ENCODE data around the gene BUD23. TPM values are rescaled to one million over a fixed set of nuclear protein-coding genes. Genes with fewer than 3 reads are reported as not detected.
A peak's percentile ranks its signal among the peaks of the same experiment; 100 is the strongest.
"Not testable (repeated sequence)": the region's sequence is repeated elsewhere in the genome, so short reads cannot be mapped to it uniquely, and the experiment has no call there.

Gene BUD23
- total RNA-seq, 1 experiment from 2014 or later, result 124 TPM

DNA sequence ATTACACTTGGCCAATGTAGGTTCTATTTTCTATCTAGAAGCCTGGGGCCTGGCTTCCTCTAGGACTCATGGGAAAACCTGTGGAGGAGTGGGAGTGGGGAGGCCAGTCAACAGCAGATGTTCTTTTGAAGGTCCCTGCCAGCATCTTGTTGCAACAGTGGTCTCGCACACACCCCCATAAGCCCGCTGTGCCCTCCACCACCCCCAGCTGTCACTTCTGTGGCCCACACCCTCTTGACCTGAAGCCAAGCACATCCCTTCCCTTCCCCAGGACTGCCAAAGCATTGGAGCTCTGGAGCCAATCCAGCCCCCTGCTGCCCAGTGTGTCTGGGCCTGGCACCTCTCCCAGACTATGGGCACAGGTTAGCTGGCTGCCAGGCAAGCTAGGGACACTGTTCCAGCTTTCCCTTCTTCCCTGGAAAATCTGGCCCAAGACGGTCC lies 38.0 kb downstream of the BUD23 start:
- in situ Hi-C loops (cut with HindIII; ENCODE audit: low pct_unique_long_range_greater_than_20kb, low sequenced_read_pairs), result no loop called here
- ChIA-PET CTCF (interaction anchor here (0.7 kb wide), 1 partner anchor 105 kb away, joined by 4 read pairs; no protein-coding TSS in a partner anchor), POLR2A (no interaction called here)
- intact Hi-C loops (cut with micrococcal nuclease; ENCODE audit: unreplicated experiment), result no loop called here
- TF ChIP-seq SIN3A (IDR thresholded peaks at IDR 0.05; ENCODE audit: borderline replicate concordance, insufficient read depth, low read depth, low read length), result no peak
- no peak; the same call in 1 of the 2 replicates for TF ChIP-seq TCF7L2 (IDR thresholded peaks at IDR 0.05; ENCODE audit: low read depth, low read length)
- TF ChIP-seq POLR2AphosphoS5 (IDR thresholded peaks at IDR 0.05; ENCODE audit: low read depth, low read length), result no peak
- TF ChIP-seq, protein P1, sequence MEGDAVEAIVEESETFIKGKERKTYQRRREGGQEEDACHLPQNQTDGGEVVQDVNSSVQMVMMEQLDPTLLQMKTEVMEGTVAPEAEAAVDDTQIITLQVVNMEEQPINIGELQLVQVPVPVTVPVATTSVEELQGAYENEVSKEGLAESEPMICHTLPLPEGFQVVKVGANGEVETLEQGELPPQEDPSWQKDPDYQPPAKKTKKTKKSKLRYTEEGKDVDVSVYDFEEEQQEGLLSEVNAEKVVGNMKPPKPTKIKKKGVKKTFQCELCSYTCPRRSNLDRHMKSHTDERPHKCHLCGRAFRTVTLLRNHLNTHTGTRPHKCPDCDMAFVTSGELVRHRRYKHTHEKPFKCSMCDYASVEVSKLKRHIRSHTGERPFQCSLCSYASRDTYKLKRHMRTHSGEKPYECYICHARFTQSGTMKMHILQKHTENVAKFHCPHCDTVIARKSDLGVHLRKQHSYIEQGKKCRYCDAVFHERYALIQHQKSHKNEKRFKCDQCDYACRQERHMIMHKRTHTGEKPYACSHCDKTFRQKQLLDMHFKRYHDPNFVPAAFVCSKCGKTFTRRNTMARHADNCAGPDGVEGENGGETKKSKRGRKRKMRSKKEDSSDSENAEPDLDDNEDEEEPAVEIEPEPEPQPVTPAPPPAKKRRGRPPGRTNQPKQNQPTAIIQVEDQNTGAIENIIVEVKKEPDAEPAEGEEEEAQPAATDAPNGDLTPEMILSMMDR (IDR thresholded peaks at IDR 0.05), result no peak
- TF ChIP-seq, protein P2, sequence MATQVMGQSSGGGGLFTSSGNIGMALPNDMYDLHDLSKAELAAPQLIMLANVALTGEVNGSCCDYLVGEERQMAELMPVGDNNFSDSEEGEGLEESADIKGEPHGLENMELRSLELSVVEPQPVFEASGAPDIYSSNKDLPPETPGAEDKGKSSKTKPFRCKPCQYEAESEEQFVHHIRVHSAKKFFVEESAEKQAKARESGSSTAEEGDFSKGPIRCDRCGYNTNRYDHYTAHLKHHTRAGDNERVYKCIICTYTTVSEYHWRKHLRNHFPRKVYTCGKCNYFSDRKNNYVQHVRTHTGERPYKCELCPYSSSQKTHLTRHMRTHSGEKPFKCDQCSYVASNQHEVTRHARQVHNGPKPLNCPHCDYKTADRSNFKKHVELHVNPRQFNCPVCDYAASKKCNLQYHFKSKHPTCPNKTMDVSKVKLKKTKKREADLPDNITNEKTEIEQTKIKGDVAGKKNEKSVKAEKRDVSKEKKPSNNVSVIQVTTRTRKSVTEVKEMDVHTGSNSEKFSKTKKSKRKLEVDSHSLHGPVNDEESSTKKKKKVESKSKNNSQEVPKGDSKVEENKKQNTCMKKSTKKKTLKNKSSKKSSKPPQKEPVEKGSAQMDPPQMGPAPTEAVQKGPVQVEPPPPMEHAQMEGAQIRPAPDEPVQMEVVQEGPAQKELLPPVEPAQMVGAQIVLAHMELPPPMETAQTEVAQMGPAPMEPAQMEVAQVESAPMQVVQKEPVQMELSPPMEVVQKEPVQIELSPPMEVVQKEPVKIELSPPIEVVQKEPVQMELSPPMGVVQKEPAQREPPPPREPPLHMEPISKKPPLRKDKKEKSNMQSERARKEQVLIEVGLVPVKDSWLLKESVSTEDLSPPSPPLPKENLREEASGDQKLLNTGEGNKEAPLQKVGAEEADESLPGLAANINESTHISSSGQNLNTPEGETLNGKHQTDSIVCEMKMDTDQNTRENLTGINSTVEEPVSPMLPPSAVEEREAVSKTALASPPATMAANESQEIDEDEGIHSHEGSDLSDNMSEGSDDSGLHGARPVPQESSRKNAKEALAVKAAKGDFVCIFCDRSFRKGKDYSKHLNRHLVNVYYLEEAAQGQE (IDR thresholded peaks at IDR 0.05; ENCODE audit: insufficient read depth in 1 of 2, low read depth in 2 of 2, low read length in 1 of 2), result no peak
- no peaks in the 10 kb centered on the region for H3K36me3 ChIP-seq (ENCODE audit: control insufficient read depth, insufficient read depth, low read length)
- ATAC-seq, result peak; percentile 20; the same call in 1 of the 2 replicates
- H3K27ac ChIP-seq (ENCODE audit: low read length), result peak overlapping the region; percentile 74
- no peak overlapping the region for H3K4me3 ChIP-seq (ENCODE audit: low read depth in 2 of 2, low read length in 2 of 2)
- no TSS peak for BruUV-seq (replicated peaks)
- no peak for DNase-seq (ENCODE audit: low read depth, low spot score)
- no peaks in the 10 kb centered on the region for H3K9me3 ChIP-seq (ENCODE audit: control insufficient read depth, insufficient read depth, low read depth, low read length)
- H3K4me1 ChIP-seq (ENCODE audit: control insufficient read depth, insufficient read depth, low read length), result peaks cover 41% of the 10 kb centered on the region
- H3K27me3 ChIP-seq (ENCODE audit: control insufficient read depth, insufficient read depth, low read length), result no peaks in the 10 kb centered on the region

DNA sequence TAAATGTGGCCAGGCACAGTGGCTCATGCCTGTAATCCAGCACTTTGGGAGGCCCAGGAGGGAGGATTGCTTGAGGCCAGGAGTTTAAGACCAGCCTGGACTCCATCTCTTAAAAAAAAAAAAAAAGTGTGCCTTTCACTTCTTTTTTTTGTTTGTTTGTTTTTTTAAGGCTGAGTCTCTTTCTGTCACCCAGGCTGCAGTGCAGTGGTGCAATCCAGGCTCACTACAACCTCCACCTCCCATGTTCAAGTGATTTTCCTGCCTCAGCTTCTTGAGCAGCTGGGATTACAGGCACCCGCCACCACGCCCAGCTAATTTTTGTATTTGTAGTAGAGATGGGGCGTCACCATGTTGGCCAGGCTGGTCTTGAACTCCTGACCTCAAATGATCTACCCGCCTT lies 38.8 kb downstream of the BUD23 start:
- H3K36me3 ChIP-seq (ENCODE audit: control insufficient read depth, insufficient read depth, low read length); H3K27me3 ChIP-seq (ENCODE audit: control insufficient read depth, insufficient read depth, low read length); in situ Hi-C loops (cut with HindIII; ENCODE audit: low pct_unique_long_range_greater_than_20kb, low sequenced_read_pairs); H3K4me3 ChIP-seq (ENCODE audit: low read depth in 2 of 2, low read length in 2 of 2); POLR2A ChIA-PET; BruUV-seq (replicated peaks); intact Hi-C loops (cut with micrococcal nuclease; ENCODE audit: unreplicated experiment); DNase-seq (ENCODE audit: low read depth, low spot score); H3K9me3 ChIP-seq (ENCODE audit: control insufficient read depth, insufficient read depth, low read depth, low read length); ATAC-seq: not testable (repeated sequence)
- CTCF ChIA-PET, result interaction anchor here (0.7 kb wide), 1 partner anchor 106 kb away, joined by 4 read pairs; no protein-coding TSS in a partner anchor
- peak overlapping the region; percentile 74 for H3K27ac ChIP-seq (ENCODE audit: low read length)
- H3K4me1 ChIP-seq (ENCODE audit: control insufficient read depth, insufficient read depth, low read length), result peaks cover 35% of the 10 kb centered on the region

- no TSS peak for BruUV-seq (replicated peaks)
- POLR2A ChIA-PET, result no interaction called here
- no peak for ATAC-seq
- no peaks in the 10 kb centered on the region for H3K27me3 ChIP-seq (ENCODE audit: control insufficient read depth, insufficient read depth, low read length)
- H3K4me3 ChIP-seq (ENCODE audit: low read depth in 2 of 2, low read length in 2 of 2), result no peak overlapping the region
- no peaks in the 10 kb centered on the region for H3K36me3 ChIP-seq (ENCODE audit: control insufficient read depth, insufficient read depth, low read length)
- no peak overlapping the region for H3K27ac ChIP-seq (ENCODE audit: low read length)
- no peaks in the 10 kb centered on the region for H3K9me3 ChIP-seq (ENCODE audit: control insufficient read depth, insufficient read depth, low read depth, low read length)
- CTCF ChIA-PET, result no interaction called here
- in situ Hi-C loops (cut with HindIII; ENCODE audit: low pct_unique_long_range_greater_than_20kb, low sequenced_read_pairs) (no loop called here), intact Hi-C loops (cut with micrococcal nuclease; ENCODE audit: unreplicated experiment) (no loop called here)
- DNase-seq (ENCODE audit: low read depth, low spot score), result no peak
- H3K4me1 ChIP-seq (ENCODE audit: control insufficient read depth, insufficient read depth, low read length), result peaks cover 31% of the 10 kb centered on the region
- TF ChIP-seq, protein P2 (IDR thresholded peaks at IDR 0.05; ENCODE audit: insufficient read depth in 1 of 2, low read depth in 2 of 2, low read length in 1 of 2), result no peak
Measured at GRCh38 chr7:73722785-73723184, 39.4 kb downstream of the BUD23 start.

Measured in Panc1 (cell line).